AG04450 (cell line): Measurements from ENCODE around the gene TMEM272. TPM values are rescaled to one million over a fixed set of nuclear protein-coding genes. Genes with fewer than 3 reads are reported as not detected.
A peak's percentile ranks its signal among the peaks of the same experiment; 100 is the strongest.

Experiments
- CTCF ChIA-PET: fragments of 300-600, 350-600 bp; formaldehyde crosslinking; extraction: SDS; loops from one replicate; lab custom pipeline; 2022; ENCODE audit warnings: antibody characterized with exemption, inconsistent platforms; lab: Charles Lee
- POLR2A ChIA-PET: fragments of 350-600 bp; formaldehyde crosslinking; extraction: SDS; loops from one replicate; lab custom pipeline; 2021; ENCODE audit warnings: antibody characterized with exemption, inconsistent platforms; lab: Yijun Ruan, JAX
- DNase-seq: peaks from one replicate; pipeline ENCODE4 v3.0.0-alpha.2; 2011; ENCODE audit warnings: low read depth, low spot score
- H3K27ac ChIP-seq: one replicate; pipeline ENCODE4 v1.5.1; 2012; ENCODE audit warnings: low read depth, low read length, control low read depth
- H3K27me3 ChIP-seq: one replicate; pipeline ENCODE4 v1.6.0; 2012; ENCODE audit warnings: low read length; ENCODE audit not compliant: control insufficient read depth, insufficient read depth
- H3K4me3 ChIP-seq: 2 replicates; pipeline ENCODE4 v1.5.1; 2011; ENCODE audit warnings: mild to moderate bottlenecking, low read depth, low read length, control low read depth
- H3K9me3 ChIP-seq: 2 replicates; pipeline ENCODE4 v1.5.1; 2012; ENCODE audit warnings: low read length; ENCODE audit not compliant: control insufficient read depth, insufficient read depth
- CTCF ChIP-seq: IDR thresholded peaks from 2 replicates; pipeline ENCODE4 v1.5.1; 2011; ENCODE audit warnings: low read depth, low read length, control low read depth, inconsistent platforms
- polyA minus RNA-seq: library from RNA; depleted of rRNA, polyadenylated mRNA; stranded (reverse); fragments of >200 nt; gene quantifications from 2 replicates; pipeline ENCODE4 v1.2.3, GENCODE V29; 2011; rRNA and poly(A)+ RNA removed
- polyA plus RNA-seq: library from polyadenylated mRNA; depleted of rRNA; stranded (reverse); fragments of >200 nt; gene quantifications from 2 replicates; pipeline ENCODE4 v1.2.3, GENCODE V29; 2011; rRNA removed

TMEM272 gene
- not detected in 2 replicates for polyA plus RNA-seq
- polyA minus RNA-seq = not detected in 2 replicates

- CTCF ChIA-PET = interaction anchor here (0.6 to 2.0 kb wide), 6 partner anchors 9 to 44 kb away, joined by 3 to 6 read pairs (median 4); no protein-coding TSS in a partner anchor
- POLR2A ChIA-PET = no interaction called here
- DNase-seq = no peak
- H3K9me3 ChIP-seq = peaks cover 2% of the 10 kb centered on the region; the same call in 1 of the 2 replicates
- H3K27me3 ChIP-seq = peaks cover 12% of the 10 kb centered on the region
- no peak within 1 kb of the TSS for H3K27ac ChIP-seq
- peak; percentile 83 for TF ChIP-seq CTCF
- no peak within 1 kb of the TSS for H3K4me3 ChIP-seq
Observed at GRCh38 chr13:51844862-51845573, at the start of gene TMEM272. Gene TMEM272 (minus strand): TSS chr13:51845177. CDS start chr13:51838530, 6,647 bp downstream.

GRCh38 chr13:51894239-51894638 is 49.3 kb upstream of the TMEM272 start:
- no peak for TF ChIP-seq CTCF
- ChIA-PET POLR2A (no interaction called here), CTCF (interaction anchor here (5.7 kb wide), 1 partner anchor 234 kb away, joined by 88 read pairs; the partner anchor contains the start of gene NEK5)
- no peak for DNase-seq
- H3K27me3 ChIP-seq = peaks cover 2% of the 10 kb centered on the region
- no peak overlapping the region for H3K27ac ChIP-seq
- no peak overlapping the region for H3K4me3 ChIP-seq
- no peaks in the 10 kb centered on the region for H3K9me3 ChIP-seq

GRCh38 chr13:51892657-51893056 is 47.7 kb upstream of the TMEM272 start:
- no peak for DNase-seq
- no peak overlapping the region for H3K4me3 ChIP-seq
- CTCF ChIA-PET = interaction anchor here (1.2 to 5.7 kb wide), 4 partner anchors 77 to 309 kb away, joined by 3 to 88 read pairs (median 3); partner anchors contain the start of gene NEK5
- no peak overlapping the region for H3K27ac ChIP-seq
- no peak for TF ChIP-seq CTCF
- POLR2A ChIA-PET = no interaction called here
- no peaks in the 10 kb centered on the region for H3K27me3 ChIP-seq
- H3K9me3 ChIP-seq = no peaks in the 10 kb centered on the region

- Histone ChIP-seq H3K9me3 (peaks cover 5% of the 10 kb centered on the region), H3K4me3 (no peak overlapping the region), H3K27ac (no peak overlapping the region), H3K27me3 (no peaks in the 10 kb centered on the region)
- no peak for TF ChIP-seq CTCF
- ChIA-PET POLR2A (no interaction called here), CTCF (interaction anchor here (1.3 kb wide), 1 partner anchor 8 kb away, joined by 7 read pairs; no protein-coding TSS in a partner anchor)
- DNase-seq = no peak
Observed at GRCh38 chr13:51887468-51887867, 42.5 kb upstream of the TMEM272 start.

GRCh38 chr13:51885651-51886050 is 40.7 kb upstream of the TMEM272 start:
- ChIA-PET CTCF (interaction anchor here (1.5 kb wide), 1 partner anchor 242 kb away, joined by 3 read pairs; no protein-coding TSS in a partner anchor), POLR2A (no interaction called here)
- no peak for TF ChIP-seq CTCF
- no peak for DNase-seq
- Histone ChIP-seq H3K4me3 (no peak overlapping the region), H3K27me3 (no peaks in the 10 kb centered on the region), H3K9me3 (peaks cover 5% of the 10 kb centered on the region), H3K27ac (no peak overlapping the region)
